ENCODE data around the gene GCNT4.

The GCNT4 gene

GRCh38 chr5:75040973-75041372 is 11.4 kb downstream of the GCNT4 start:
- TF ChIP-seq CTCF (IDR thresholded peaks at IDR 0.05) = no peak

GRCh38 chr5:75037106-75037505 is 15.3 kb downstream of the GCNT4 start:
- no peak for TF ChIP-seq CTCF (IDR thresholded peaks at IDR 0.05)

GRCh38 chr5:75034137-75034739 is 18.1 kb downstream of the GCNT4 start:
- no peak for TF ChIP-seq CTCF (IDR thresholded peaks at IDR 0.05)

- TF ChIP-seq CTCF (IDR thresholded peaks at IDR 0.05) = no peak
Observed at GRCh38 chr5:75031366-75031765, 21.0 kb downstream of the GCNT4 start.

GRCh38 chr5:75028090-75028489 is 24.3 kb downstream of the GCNT4 start:
- TF ChIP-seq CTCF (IDR thresholded peaks at IDR 0.05) = no peak

GRCh38 chr5:75023368-75024159 is 28.8 kb downstream of the GCNT4 start:
- no peak for TF ChIP-seq CTCF (IDR thresholded peaks at IDR 0.05)

GRCh38 chr5:75021800-75022199 is 30.6 kb downstream of the GCNT4 start:
- no peak for TF ChIP-seq CTCF (IDR thresholded peaks at IDR 0.05)
